ENCODE data around the gene UBN2. TPM values are rescaled to one million over a fixed set of nuclear protein-coding genes. Genes with fewer than 3 reads are reported as not detected.

UBN2 gene
- total and polyA plus RNA-seq, 2 of the 13 experiments (the other 11 are each of a cell fraction or from before 2014, with no cell fraction given): 5.6 to 5.7 TPM

DNA sequence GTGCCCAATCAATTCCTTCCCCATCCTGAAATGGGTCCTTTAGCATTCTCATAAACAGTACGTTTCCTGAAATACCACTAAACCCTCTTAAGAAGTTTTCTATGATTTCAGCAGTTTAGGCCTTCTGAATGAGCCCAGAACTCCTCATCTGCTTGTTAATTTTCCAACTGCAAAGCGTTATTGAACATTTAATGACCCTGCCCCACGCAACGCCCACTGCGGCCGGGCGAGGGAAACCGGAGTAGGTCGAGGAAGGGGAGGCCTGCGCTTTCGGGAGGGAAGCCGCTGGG is 608 bp upstream of the UBN2 start (continued):
- TF ChIP-seq, protein P1, sequence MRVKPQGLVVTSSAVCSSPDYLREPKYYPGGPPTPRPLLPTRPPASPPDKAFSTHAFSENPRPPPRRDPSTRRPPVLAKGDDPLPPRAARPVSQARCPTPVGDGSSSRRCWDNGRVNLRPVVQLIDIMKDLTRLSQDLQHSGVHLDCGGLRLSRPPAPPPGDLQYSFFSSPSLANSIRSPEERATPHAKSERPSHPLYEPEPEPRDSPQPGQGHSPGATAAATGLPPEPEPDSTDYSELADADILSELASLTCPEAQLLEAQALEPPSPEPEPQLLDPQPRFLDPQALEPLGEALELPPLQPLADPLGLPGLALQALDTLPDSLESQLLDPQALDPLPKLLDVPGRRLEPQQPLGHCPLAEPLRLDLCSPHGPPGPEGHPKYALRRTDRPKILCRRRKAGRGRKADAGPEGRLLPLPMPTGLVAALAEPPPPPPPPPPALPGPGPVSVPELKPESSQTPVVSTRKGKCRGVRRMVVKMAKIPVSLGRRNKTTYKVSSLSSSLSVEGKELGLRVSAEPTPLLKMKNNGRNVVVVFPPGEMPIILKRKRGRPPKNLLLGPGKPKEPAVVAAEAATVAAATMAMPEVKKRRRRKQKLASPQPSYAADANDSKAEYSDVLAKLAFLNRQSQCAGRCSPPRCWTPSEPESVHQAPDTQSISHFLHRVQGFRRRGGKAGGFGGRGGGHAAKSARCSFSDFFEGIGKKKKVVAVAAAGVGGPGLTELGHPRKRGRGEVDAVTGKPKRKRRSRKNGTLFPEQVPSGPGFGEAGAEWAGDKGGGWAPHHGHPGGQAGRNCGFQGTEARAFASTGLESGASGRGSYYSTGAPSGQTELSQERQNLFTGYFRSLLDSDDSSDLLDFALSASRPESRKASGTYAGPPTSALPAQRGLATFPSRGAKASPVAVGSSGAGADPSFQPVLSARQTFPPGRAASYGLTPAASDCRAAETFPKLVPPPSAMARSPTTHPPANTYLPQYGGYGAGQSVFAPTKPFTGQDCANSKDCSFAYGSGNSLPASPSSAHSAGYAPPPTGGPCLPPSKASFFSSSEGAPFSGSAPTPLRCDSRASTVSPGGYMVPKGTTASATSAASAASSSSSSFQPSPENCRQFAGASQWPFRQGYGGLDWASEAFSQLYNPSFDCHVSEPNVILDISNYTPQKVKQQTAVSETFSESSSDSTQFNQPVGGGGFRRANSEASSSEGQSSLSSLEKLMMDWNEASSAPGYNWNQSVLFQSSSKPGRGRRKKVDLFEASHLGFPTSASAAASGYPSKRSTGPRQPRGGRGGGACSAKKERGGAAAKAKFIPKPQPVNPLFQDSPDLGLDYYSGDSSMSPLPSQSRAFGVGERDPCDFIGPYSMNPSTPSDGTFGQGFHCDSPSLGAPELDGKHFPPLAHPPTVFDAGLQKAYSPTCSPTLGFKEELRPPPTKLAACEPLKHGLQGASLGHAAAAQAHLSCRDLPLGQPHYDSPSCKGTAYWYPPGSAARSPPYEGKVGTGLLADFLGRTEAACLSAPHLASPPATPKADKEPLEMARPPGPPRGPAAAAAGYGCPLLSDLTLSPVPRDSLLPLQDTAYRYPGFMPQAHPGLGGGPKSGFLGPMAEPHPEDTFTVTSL (CRISPR knock-in tag; IDR thresholded peaks at IDR 0.05; ENCODE audit: borderline replicate concordance): no peak

DNA sequence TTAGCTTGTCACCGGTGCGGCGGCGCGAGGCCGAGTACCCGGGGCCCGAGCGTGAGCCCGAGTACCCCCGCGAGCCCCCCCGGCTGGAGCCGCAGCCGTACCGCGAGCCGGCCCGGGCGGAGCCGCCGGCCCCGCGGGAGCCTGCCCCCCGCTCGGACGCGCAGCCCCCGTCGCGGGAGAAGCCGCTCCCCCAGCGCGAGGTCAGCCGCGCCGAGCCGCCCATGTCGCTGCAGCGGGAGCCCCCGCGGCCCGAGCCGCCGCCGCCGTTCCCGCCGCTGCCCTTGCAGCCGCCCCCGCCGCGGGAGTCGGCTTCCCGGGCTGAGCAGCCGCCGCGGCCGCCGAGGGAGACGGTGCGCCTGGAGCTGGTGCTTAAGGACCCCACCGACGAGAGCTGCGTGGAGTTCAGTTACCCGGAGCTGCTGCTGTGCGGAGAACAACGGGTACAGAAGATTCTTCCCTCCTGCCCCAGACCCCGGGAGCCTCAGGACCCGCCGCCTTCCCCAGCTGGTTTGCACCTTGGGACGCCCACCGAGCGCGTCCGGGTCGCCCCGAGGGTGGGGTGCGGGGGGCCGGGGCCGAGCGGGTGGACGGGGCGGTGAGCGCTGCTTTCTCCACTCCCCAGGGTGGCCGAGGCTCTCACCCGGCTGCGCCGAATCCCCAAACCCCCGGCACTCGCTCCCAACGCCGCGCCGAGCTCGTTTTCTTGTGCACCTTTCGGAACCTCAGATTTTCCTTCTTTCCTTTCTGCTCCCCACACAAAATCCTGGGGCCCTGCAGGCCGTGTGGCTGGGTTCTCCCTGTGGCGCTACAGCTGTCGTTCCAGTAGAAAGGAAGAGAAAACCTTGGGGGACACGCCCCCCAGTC is 708 bp downstream of the UBN2 start:
- intact Hi-C loops (cut with micrococcal nuclease; ENCODE audit: unreplicated experiment): loop anchor here (1.0 to 10.0 kb wide), 3 partner anchors 99 to 122 kb away; partner anchors contain the start of gene ZC3HAV1
- Histone ChIP-seq H3K79me2 (ENCODE audit: insufficient read depth, low read length) (peaks cover 45% of the 10 kb centered on the region), H3K27ac (ENCODE audit: extremely low read length, insufficient read depth, low read length) (peak overlapping the region; percentile 82), H2AFZ (ENCODE audit: low read length) (no peak overlapping the region), H3K4me3 (replicated peaks in 1 of 3; ENCODE audit: insufficient read depth in 1 of 3, low read depth in 2 of 3, low read length in 3 of 3) (peak overlapping the region; percentile 79 to 98 (median 95)), H4K20me1 (ENCODE audit: insufficient read depth, low read length) (no peaks in the 10 kb centered on the region), H3K9ac (ENCODE audit: insufficient read depth, low read depth, low read length) (peak overlapping the region; percentile 92), H3K36me3 (replicated peaks in 1 of 2; ENCODE audit: control insufficient read depth in 1 of 2, insufficient read depth in 2 of 2, low read length in 2 of 2) (no peaks in the 10 kb centered on the region), H3K4me1 (ENCODE audit: insufficient read depth, low read length) (peaks cover 25% of the 10 kb centered on the region), H3K27me3 (ENCODE audit: control insufficient read depth in 1 of 2, insufficient read depth in 2 of 2, low read length in 2 of 2) (no peaks in the 10 kb centered on the region), H3K4me2 (ENCODE audit: low read depth, low read length) (peak overlapping the region; percentile 67), H3K9me3 (ENCODE audit: low read length) (no peaks in the 10 kb centered on the region)
- DNase-seq (ENCODE audit: low spot score) (peak; percentile 58), FAIRE-seq (no peak), ATAC-seq (peak; percentile 35)
- in situ Hi-C loops (cut with HindIII; ENCODE audit: extremely low pct_ligation_motif_present, low pct_unique_long_range_greater_than_20kb): no loop called here
- ChIA-PET CTCF (ENCODE audit: low intra/inter-chr PET ratio, low total read pairs) (no interaction called here), POLR2A (interaction anchor here (1.0 to 3.3 kb wide), 4 partner anchors 98 to 157 kb away, joined by 3 to 10 read pairs (median 6); partner anchors contain the start of gene LUC7L2)
- 1% methylated on average over 22 of the region's 101 CpGs for WGBS (ENCODE audit: low lambda C conversion rate)
- TSS peak; percentile 59 for BruUV-seq (replicated peaks)
- TF ChIP-seq SKIL (CRISPR knock-in tag; IDR thresholded peaks at IDR 0.05; ENCODE audit: borderline replicate concordance) (no peak), ZNF12 (CRISPR knock-in tag; IDR thresholded peaks at IDR 0.05) (no peak), KLF16 (CRISPR knock-in tag; IDR thresholded peaks at IDR 0.05) (peak in 1 of 2 experiments; percentile 93; a peak in 2 of 4 replicates), ZNF180 (CRISPR knock-in tag; IDR thresholded peaks at IDR 0.05; ENCODE audit: borderline replicate concordance, low read depth) (no peak), EEA1 (CRISPR knock-in tag; IDR thresholded peaks at IDR 0.05; ENCODE audit: borderline replicate concordance) (no peak), ZNF503 (CRISPR knock-in tag; IDR thresholded peaks at IDR 0.05) (no peak), SALL1 (CRISPR knock-in tag; IDR thresholded peaks at IDR 0.05) (peak; percentile 47; the same call in 1 of the 2 replicates)
